ENCODE measurements around the gene CHRD. TPM values are rescaled to one million over a fixed set of nuclear protein-coding genes. Genes with fewer than 3 reads are reported as not detected.

Gene CHRD
- total and polyA plus RNA-seq, 10 of the 15 experiments (the other 5 are each of a cell fraction or from before 2014, with no cell fraction given), result not detected

DNA sequence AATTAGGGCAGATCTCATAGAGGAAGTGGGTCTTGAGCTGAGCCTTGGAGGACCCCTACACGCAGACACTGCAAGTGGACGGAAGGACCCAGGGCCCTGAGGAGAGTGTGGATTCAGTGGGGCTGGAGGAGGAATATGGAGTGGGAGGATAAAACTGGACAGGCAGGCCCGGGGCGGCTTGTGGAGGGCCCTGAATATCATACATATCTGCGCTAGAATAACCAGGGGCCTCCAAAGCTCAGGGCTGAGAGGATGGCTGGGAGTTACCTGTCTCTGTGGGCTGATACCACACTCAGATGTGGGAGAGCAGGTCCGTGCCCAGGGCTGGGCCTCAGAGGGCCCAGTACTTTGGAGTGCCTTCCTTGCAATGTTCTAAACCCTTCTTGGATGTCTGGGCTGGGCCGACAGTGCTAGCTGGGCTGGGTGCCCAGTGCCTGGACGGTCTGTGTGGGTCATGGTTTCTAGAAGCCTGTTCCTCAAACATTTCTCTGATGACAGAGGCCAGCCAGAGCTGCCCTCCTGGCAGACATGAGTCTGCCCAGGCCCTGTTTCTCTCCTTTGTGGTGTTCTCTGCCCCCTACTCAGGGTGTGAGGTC is 29.6 kb downstream of the CHRD start:
- RAD21 ChIA-PET (ENCODE audit: unreplicated experiment), result no interaction called here
- no peak overlapping the region for H3K9ac ChIP-seq (ENCODE audit: control insufficient read depth, insufficient read depth, low read length)
- no peaks in the 10 kb centered on the region for H3K79me2 ChIP-seq (ENCODE audit: control insufficient read depth, insufficient read depth, low read length)
- in situ Hi-C loops (cut with MboI) (no loop called here), intact Hi-C loops (cut with micrococcal nuclease; ENCODE audit: unreplicated experiment) (no loop called here)
- no peak for DNase-seq (ENCODE audit: low read depth, low spot score)
- BruUV-seq (replicated peaks), result no TSS peak
- no peak for ATAC-seq
- H3K4me1 ChIP-seq (ENCODE audit: control insufficient read depth, insufficient read depth, low read length), result no peaks in the 10 kb centered on the region
- no peaks in the 10 kb centered on the region for H3K9me3 ChIP-seq (replicated peaks; ENCODE audit: control insufficient read depth, insufficient read depth, low read length)
- H3K4me3 ChIP-seq, result no peak overlapping the region
- POLR2A ChIA-PET, result no interaction called here
- SMC1A ChIA-PET (ENCODE audit: uncharacterized antibody, unreplicated experiment), result no interaction called here
- H3K36me3 ChIP-seq (ENCODE audit: control insufficient read depth in 2 of 2, insufficient read depth in 2 of 2, low read length in 1 of 2), result no peaks in the 10 kb centered on the region
- WGBS (ENCODE audit: insufficient coverage, insufficient replicate concordance, low lambda C conversion rate, missing lambda C conversion rate), result 50% methylated on average over 8 of the region's 8 CpGs
- no peak overlapping the region for H3K4me2 ChIP-seq (ENCODE audit: control insufficient read depth, insufficient read depth)
- no peak overlapping the region for H3K27ac ChIP-seq (ENCODE audit: control insufficient read depth, insufficient read depth)
- peaks cover 0 to 1% of the 10 kb centered on the region in 2 experiments; a peak in 2 of 4 replicates for H3K27me3 ChIP-seq (replicated peaks in 1 of 2; ENCODE audit: control insufficient read depth in 2 of 2, insufficient read depth in 2 of 2, low read length in 1 of 2)
- no peak for TF ChIP-seq SMC3 (IDR thresholded peaks at IDR 0.05; ENCODE audit: borderline replicate concordance, low read length)
- TF ChIP-seq PML (IDR thresholded peaks at IDR 0.05; ENCODE audit: low read length), result no peak
- TF ChIP-seq, protein P1, sequence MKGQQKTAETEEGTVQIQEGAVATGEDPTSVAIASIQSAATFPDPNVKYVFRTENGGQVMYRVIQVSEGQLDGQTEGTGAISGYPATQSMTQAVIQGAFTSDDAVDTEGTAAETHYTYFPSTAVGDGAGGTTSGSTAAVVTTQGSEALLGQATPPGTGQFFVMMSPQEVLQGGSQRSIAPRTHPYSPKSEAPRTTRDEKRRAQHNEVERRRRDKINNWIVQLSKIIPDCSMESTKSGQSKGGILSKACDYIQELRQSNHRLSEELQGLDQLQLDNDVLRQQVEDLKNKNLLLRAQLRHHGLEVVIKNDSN (IDR thresholded peaks at IDR 0.05; ENCODE audit: borderline replicate concordance, extremely low read length, insufficient read depth, low read depth, low read length), result no peak
- TF ChIP-seq SP1 (IDR thresholded peaks at IDR 0.05; ENCODE audit: low read depth, low read length), result no peak
- no peak for TF ChIP-seq SMARCA5 (IDR thresholded peaks at IDR 0.05)
- TF ChIP-seq TAF1 (IDR thresholded peaks at IDR 0.05; ENCODE audit: borderline replicate concordance, low read depth, low read length), result no peak
- no peak for TF ChIP-seq BACH1 (IDR thresholded peaks at IDR 0.05; ENCODE audit: borderline replicate concordance)
- no peak for TF ChIP-seq MEF2A (IDR thresholded peaks at IDR 0.05; ENCODE audit: insufficient read depth, low read depth, low read length)
- TF ChIP-seq, protein P2, sequence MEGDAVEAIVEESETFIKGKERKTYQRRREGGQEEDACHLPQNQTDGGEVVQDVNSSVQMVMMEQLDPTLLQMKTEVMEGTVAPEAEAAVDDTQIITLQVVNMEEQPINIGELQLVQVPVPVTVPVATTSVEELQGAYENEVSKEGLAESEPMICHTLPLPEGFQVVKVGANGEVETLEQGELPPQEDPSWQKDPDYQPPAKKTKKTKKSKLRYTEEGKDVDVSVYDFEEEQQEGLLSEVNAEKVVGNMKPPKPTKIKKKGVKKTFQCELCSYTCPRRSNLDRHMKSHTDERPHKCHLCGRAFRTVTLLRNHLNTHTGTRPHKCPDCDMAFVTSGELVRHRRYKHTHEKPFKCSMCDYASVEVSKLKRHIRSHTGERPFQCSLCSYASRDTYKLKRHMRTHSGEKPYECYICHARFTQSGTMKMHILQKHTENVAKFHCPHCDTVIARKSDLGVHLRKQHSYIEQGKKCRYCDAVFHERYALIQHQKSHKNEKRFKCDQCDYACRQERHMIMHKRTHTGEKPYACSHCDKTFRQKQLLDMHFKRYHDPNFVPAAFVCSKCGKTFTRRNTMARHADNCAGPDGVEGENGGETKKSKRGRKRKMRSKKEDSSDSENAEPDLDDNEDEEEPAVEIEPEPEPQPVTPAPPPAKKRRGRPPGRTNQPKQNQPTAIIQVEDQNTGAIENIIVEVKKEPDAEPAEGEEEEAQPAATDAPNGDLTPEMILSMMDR (IDR thresholded peaks at IDR 0.05 in 2 of 3, conservative IDR thresholded peaks at IDR 0.05 in 1 of 3; ENCODE audit: control insufficient read depth in 2 of 3, extremely low read depth in 1 of 3, insufficient read depth in 1 of 3, low read depth in 3 of 3, low read length in 3 of 3), result no peak
- no peak for TF ChIP-seq CHD4 (IDR thresholded peaks at IDR 0.05)
- TF ChIP-seq, protein P3, sequence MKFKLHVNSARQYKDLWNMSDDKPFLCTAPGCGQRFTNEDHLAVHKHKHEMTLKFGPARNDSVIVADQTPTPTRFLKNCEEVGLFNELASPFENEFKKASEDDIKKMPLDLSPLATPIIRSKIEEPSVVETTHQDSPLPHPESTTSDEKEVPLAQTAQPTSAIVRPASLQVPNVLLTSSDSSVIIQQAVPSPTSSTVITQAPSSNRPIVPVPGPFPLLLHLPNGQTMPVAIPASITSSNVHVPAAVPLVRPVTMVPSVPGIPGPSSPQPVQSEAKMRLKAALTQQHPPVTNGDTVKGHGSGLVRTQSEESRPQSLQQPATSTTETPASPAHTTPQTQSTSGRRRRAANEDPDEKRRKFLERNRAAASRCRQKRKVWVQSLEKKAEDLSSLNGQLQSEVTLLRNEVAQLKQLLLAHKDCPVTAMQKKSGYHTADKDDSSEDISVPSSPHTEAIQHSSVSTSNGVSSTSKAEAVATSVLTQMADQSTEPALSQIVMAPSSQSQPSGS (IDR thresholded peaks at IDR 0.05; ENCODE audit: low read length), result no peak
- TF ChIP-seq, protein P4, sequence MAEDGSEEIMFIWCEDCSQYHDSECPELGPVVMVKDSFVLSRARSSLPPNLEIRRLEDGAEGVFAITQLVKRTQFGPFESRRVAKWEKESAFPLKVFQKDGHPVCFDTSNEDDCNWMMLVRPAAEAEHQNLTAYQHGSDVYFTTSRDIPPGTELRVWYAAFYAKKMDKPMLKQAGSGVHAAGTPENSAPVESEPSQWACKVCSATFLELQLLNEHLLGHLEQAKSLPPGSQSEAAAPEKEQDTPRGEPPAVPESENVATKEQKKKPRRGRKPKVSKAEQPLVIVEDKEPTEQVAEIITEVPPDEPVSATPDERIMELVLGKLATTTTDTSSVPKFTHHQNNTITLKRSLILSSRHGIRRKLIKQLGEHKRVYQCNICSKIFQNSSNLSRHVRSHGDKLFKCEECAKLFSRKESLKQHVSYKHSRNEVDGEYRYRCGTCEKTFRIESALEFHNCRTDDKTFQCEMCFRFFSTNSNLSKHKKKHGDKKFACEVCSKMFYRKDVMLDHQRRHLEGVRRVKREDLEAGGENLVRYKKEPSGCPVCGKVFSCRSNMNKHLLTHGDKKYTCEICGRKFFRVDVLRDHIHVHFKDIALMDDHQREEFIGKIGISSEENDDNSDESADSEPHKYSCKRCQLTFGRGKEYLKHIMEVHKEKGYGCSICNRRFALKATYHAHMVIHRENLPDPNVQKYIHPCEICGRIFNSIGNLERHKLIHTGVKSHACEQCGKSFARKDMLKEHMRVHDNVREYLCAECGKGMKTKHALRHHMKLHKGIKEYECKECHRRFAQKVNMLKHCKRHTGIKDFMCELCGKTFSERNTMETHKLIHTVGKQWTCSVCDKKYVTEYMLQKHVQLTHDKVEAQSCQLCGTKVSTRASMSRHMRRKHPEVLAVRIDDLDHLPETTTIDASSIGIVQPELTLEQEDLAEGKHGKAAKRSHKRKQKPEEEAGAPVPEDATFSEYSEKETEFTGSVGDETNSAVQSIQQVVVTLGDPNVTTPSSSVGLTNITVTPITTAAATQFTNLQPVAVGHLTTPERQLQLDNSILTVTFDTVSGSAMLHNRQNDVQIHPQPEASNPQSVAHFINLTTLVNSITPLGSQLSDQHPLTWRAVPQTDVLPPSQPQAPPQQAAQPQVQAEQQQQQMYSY (CRISPR knock-in tag; IDR thresholded peaks at IDR 0.05), result no peak
- no peak for TF ChIP-seq IKZF1 (conservative IDR thresholded peaks at IDR 0.05)
- TF ChIP-seq BCL11A (IDR thresholded peaks at IDR 0.05; ENCODE audit: low read depth, low read length), result no peak
- TF ChIP-seq LARP7 (IDR thresholded peaks at IDR 0.05), result no peak
- no peak for TF ChIP-seq RBBP5 (conservative IDR thresholded peaks at IDR 0.05)
- no peak for TF ChIP-seq HCFC1 (IDR thresholded peaks at IDR 0.05; ENCODE audit: low read length)
- TF ChIP-seq BMI1 (IDR thresholded peaks at IDR 0.05; ENCODE audit: borderline replicate concordance), result no peak
- no peak for TF ChIP-seq ZNF24 (IDR thresholded peaks at IDR 0.05)
- H4K20me1 ChIP-seq (ENCODE audit: control insufficient read depth, insufficient read depth), result no peaks in the 10 kb centered on the region
- H2AFZ ChIP-seq (ENCODE audit: control insufficient read depth, low read depth, low read length), result no peak overlapping the region
- FAIRE-seq, result no peak
- CTCF ChIA-PET, result no interaction called here

Measured in GM12878 (cell line).